Stimulated activated naive B cell treated with anti-CD40 and anti-IgM and Interleukin-4, amounts not matched to agents 10 μg/mL and 1 μg/mL and 100 μg/mL, for 72 hours (primary cell): ENCODE results near the gene FBXL19.
A peak's percentile ranks its signal among the peaks of the same experiment; 100 is the strongest.

Experiments used
- ATAC-seq, 2 donors: fragments of 150-1000 bp; cut with Tn5 transposase; replicated peaks; 2 replicates each; pipeline ENCODE4 v1.10.0; 2021; ENCODE audit warnings: moderate library complexity in 1 of 2
- DNase-seq: peaks from one replicate; pipeline ENCODE4 v3.0.0; 2021
- H3K27ac Mint-ChIP-seq: one replicate; pipeline ENCODE4 v1.8.0; 2022; ENCODE audit warnings: mild to moderate bottlenecking, mixed read lengths
- H3K27me3 Mint-ChIP-seq, 2 donors: one replicate each; pipeline ENCODE4 v1.8.0; 2022; ENCODE audit warnings: mixed read lengths in 2 of 2
- H3K36me3 Mint-ChIP-seq, 2 donors: one replicate each; pipeline ENCODE4 v1.8.0; 2022; ENCODE audit warnings: mixed read lengths in 2 of 2, mild to moderate bottlenecking in 1 of 2
- H3K4me1 Mint-ChIP-seq, 2 donors: one replicate each; pipeline ENCODE4 v1.8.0; 2022; ENCODE audit warnings: mixed read lengths in 2 of 2, mild to moderate bottlenecking in 1 of 2
- H3K4me3 Mint-ChIP-seq, 2 donors: one replicate each; pipeline ENCODE4 v1.8.0; 2022; ENCODE audit warnings: mild to moderate bottlenecking in 2 of 2, mixed read lengths in 2 of 2, moderate library complexity in 1 of 2
- H3K9me3 Mint-ChIP-seq, 2 donors: one replicate each; pipeline ENCODE4 v1.8.0; 2022; ENCODE audit warnings: mixed read lengths in 2 of 2, mild to moderate bottlenecking in 1 of 2

FBXL19 gene

DNA sequence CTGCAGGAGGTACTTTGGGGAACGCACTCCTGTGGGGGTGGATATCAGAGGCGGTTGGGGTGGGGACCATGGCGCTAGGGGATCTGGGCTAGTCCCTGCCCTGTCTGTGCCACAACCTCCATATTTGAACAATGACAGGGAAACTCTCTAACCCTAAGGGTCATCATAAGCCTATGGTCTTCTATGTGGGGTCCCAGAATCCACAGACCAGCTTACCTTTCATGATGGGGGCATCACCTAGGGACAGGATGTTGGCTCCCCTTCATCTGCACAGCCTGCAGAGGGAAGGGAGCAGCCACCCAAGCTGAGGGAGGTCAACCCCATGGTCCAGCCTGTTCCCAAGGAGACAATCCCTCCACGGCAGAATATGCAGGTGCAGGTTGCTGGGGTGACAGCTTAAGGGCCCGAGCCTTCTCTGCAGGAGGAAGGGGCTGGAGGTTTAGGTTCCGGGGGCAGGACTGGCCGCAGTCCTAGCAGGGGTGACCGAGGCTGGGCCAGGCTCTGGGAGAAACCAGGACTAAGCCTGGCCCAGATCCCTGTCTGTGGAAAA is 27.2 kb downstream of the FBXL19 start:
- Mint-ChIP-seq H3K27ac (peak overlapping the region; percentile 88), H3K4me1 (peaks cover 24 to 42% of the 10 kb centered on the region in 2 donors), H3K9me3 (no peaks in the 10 kb centered on the region), H3K27me3 (no peaks in the 10 kb centered on the region), H3K4me3 (peak overlapping the region; percentile 94 to 96), H3K36me3 (peaks cover 21 to 24% of the 10 kb centered on the region in 2 donors)
- no peak for DNase-seq
- ATAC-seq, result no peak

DNA sequence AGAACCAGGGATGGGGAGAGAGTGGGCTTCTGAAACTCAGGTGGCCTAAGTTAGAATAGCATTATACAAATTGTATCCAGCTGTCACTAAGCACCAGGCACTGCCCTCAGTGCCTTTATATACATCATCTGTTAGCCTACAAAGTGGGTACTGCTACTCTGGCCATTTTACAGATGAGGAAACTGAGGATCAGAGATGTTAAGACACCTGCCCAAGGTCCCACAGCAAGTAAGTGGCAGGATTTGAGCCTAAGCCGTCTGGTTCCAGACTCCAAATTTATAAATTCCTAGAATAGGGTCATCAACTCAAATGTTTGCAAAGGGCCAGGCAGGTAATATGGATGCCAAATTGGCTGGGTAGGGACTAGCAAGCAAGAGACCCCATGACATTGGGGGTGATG is 27.8 kb downstream of the FBXL19 start:
- peak overlapping the region; percentile 25 for H3K27ac Mint-ChIP-seq

DNA sequence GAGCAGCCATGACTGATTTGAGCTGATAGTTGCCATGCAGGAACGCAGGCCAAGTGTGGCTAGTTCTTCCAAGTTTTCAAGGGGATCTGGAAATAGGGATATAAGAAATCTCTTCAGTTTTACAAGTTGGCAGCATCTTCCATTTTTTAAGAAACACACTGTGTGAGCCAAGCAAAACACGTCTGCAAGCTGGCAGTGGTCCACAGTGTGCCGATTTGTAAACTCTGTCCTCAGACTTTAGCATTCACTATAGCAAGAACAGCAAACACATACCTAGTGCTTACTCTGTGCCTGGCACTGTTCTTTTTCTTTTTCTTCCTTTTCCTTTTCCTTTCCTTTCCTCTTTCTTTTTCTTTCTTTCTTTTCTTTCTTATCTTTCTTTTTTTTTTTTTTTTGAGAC is 28.4 kb downstream of the FBXL19 start:
- ATAC-seq (no peak), DNase-seq (no peak)

More for the DNA sequence above, 27.8 kb downstream of the FBXL19 start:
- Mint-ChIP-seq H3K27me3 (no peaks in the 10 kb centered on the region), H3K4me3 (peak overlapping the region in 1 of 2 donors; percentile 8), H3K36me3 (peaks cover 18 to 23% of the 10 kb centered on the region in 2 donors), H3K9me3 (no peaks in the 10 kb centered on the region), H3K4me1 (peaks cover 25 to 42% of the 10 kb centered on the region in 2 donors)
- ATAC-seq, result no peak
- DNase-seq, result no peak

DNA sequence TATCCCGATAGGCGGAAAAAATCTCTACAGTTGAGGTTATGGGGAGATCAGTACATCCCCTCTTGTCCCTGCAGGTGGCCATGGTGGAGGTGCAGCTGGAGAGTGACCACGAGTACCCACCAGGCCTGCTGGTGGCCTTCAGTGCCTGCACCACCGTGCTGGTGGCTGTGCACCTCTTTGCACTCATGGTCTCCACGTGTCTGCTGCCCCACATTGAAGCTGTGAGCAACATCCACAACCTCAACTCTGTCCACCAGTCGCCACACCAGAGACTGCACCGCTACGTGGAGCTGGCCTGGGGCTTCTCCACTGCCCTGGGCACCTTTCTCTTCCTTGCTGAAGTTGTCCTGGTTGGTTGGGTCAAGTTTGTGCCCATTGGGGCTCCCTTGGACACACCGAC is 29.7 kb downstream of the FBXL19 start:
- Mint-ChIP-seq H3K27ac (no peak overlapping the region), H3K4me3 (no peak overlapping the region), H3K9me3 (no peaks in the 10 kb centered on the region), H3K27me3 (no peaks in the 10 kb centered on the region), H3K4me1 (peaks cover 24 to 42% of the 10 kb centered on the region in 2 donors), H3K36me3 (peaks cover 10 to 17% of the 10 kb centered on the region in 2 donors)
- no peak for ATAC-seq
- no peak for DNase-seq

More for the DNA sequence above, 28.4 kb downstream of the FBXL19 start:
- Mint-ChIP-seq H3K4me3 (no peak overlapping the region), H3K27ac (no peak overlapping the region), H3K9me3 (no peaks in the 10 kb centered on the region), H3K4me1 (peaks cover 26 to 42% of the 10 kb centered on the region in 2 donors), H3K27me3 (no peaks in the 10 kb centered on the region), H3K36me3 (peaks cover 16 to 22% of the 10 kb centered on the region in 2 donors)

DNA sequence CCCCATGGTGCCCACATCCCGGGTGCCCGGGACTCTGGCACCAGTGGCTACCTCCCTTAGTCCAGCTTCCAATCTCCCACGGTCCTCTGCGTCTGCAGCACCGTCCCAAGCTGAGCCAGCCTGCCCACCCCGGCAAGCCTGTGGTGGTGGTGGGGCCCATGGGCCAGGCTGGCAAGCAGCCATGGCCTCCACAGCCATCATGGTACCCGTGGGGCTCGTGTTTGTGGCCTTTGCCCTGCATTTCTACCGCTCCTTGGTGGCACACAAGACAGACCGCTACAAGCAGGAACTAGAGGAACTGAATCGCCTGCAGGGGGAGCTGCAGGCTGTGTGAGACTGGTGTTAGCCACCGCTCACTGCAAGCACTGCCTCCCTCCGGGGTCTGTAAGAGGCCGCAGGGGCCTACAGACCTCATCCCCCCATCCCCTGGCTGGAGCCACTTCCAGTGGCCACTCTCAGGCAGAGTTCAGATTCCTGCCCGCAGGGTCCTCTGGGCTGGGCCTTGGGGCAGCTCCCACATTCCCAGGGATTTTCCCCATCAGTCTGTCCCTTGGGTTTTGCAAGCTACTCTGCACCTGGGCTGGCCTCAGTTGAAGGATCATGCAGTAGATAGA is 30.2 kb downstream of the FBXL19 start:
- Mint-ChIP-seq H3K4me1 (peaks cover 28 to 46% of the 10 kb centered on the region in 2 donors), H3K27me3 (no peaks in the 10 kb centered on the region), H3K27ac (peak overlapping the region; percentile 65), H3K9me3 (no peaks in the 10 kb centered on the region), H3K4me3 (peak overlapping the region in 1 of 2 donors; percentile 35), H3K36me3 (peaks cover 14 to 17% of the 10 kb centered on the region in 2 donors)
- ATAC-seq (no peak), DNase-seq (no peak)

DNA sequence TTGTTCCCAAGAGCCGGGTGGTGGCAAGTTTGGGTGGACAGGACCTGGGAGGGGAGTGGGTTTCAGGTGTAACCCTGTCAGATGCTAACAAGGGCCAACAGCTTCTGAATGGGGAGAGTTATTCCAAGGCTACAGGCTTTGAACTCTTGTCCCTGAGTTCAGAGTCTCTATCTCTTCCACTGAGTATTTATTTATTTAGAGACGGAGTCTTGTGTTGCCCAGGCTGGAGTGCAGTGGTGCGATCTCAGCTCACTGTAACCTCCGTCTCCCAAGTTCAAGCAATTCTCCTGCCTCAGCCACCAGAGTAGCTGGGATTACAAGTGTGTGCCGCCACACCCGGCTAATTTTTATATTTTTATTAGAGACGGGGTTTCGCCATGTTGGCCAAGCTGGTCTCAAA is 31.6 kb downstream of the FBXL19 start:
- no peak for ATAC-seq
- Mint-ChIP-seq H3K4me3 (no peak overlapping the region), H3K27me3 (no peaks in the 10 kb centered on the region), H3K36me3 (peaks cover 19 to 21% of the 10 kb centered on the region in 2 donors), H3K27ac (no peak overlapping the region), H3K9me3 (no peaks in the 10 kb centered on the region), H3K4me1 (peaks cover 34 to 48% of the 10 kb centered on the region in 2 donors)
- no peak for DNase-seq

DNA sequence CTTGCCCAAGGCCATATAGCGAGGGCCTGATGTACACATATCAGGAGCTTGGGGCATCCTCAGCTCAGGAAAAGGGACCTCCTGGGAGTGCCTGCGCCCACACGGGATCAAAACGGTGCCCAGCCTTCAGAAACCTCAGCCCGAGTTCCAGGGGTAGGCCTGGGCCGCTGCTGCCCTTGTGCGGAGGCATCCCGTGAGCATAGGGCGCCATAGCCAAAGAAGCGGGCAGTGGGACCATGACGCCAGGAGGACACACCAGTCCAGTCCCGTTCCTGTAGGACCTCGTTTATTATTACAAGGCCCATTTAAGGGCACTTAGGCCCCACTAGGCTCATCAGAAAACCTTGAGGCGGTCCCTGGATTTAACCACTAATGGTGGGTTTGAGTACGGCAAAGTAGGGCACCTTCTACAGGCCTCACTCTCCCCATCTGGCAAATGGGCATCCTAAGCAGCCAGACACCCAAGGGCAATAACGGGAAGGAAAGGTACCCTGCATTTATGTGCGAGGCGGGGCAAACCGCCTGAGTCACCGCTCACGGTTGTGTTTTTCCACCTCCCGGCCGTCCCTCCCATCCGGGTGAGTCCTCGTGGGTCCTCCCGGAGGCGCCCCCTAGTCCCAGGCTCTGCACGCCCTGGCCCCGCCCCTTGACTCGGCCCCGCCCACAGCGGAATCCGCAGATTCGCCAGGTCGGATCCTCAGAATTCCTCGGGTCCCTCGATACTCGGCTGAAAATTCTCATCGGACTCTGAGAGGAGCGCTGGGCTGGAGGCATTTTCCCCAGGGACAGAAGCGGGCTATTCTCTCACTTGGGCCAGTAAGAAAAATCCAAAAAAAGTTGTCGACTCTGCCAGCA is 33.5 kb downstream of the FBXL19 start:
- ATAC-seq, result peak; percentile 75 to 76
- no peaks in the 10 kb centered on the region for H3K9me3 Mint-ChIP-seq
- peak overlapping the region; percentile 90 to 96 for H3K4me3 Mint-ChIP-seq
- H3K27ac Mint-ChIP-seq, result peak overlapping the region; percentile 99
- H3K36me3 Mint-ChIP-seq, result peaks cover 27 to 35% of the 10 kb centered on the region in 2 donors
- DNase-seq, result peak; percentile 80
- H3K4me1 Mint-ChIP-seq, result peaks cover 32 to 40% of the 10 kb centered on the region in 2 donors
- no peaks in the 10 kb centered on the region for H3K27me3 Mint-ChIP-seq

DNA sequence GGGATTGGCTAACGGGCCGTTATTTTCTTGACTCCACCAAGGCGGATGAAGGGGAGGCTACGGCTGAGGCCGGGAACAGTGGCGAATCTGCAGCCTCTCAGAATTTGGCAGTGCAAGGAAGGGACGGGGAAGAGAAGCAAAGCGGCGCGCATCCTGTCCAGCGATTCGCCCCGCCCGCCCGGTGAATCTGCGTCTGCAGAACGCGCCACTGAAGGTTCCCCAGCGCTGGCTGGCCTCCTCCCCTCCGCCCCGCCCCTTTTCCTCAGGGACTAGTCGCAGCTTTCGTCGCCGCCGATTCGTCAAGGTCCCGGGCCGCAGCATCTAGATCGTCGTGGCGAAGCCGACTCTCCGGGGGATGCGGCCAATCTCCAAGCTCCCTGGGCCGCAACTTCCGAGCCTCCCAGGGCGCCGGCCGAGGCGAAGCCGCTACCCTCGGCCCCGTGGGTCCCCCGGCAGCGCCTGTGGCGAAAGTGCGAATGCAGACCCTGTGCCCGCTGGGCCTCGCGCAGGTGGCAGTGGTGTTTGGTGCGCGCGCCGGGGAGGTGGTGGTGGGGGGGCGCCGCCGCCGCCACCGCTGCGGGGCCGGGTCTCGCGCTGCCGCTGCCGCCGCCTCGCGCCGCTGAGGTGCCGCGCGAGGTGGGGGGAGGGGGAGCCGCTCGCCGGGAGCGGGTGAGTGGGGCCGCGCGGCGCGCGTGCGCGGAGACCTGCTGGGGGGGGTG is 34.2 kb downstream of the FBXL19 start, which contains the start of gene SETD1A:
Gene SETD1A, plus strand, starts transcription at position 299 of the 719 bp plus-strand sequence. CDS start 978 bp downstream, outside the sequence.
- Mint-ChIP-seq H3K27me3 (no peaks in the 10 kb centered on the region), H3K27ac (peak within 1 kb of the TSS; percentile 99), H3K9me3 (no peaks in the 10 kb centered on the region), H3K36me3 (peaks cover 32 to 39% of the 10 kb centered on the region in 2 donors), H3K4me1 (peaks cover 32 to 40% of the 10 kb centered on the region in 2 donors), H3K4me3 (peak within 1 kb of the TSS; percentile 93 to 96)
- DNase-seq (peak; percentile 93), ATAC-seq (peak; percentile 88 to 91)

DNA sequence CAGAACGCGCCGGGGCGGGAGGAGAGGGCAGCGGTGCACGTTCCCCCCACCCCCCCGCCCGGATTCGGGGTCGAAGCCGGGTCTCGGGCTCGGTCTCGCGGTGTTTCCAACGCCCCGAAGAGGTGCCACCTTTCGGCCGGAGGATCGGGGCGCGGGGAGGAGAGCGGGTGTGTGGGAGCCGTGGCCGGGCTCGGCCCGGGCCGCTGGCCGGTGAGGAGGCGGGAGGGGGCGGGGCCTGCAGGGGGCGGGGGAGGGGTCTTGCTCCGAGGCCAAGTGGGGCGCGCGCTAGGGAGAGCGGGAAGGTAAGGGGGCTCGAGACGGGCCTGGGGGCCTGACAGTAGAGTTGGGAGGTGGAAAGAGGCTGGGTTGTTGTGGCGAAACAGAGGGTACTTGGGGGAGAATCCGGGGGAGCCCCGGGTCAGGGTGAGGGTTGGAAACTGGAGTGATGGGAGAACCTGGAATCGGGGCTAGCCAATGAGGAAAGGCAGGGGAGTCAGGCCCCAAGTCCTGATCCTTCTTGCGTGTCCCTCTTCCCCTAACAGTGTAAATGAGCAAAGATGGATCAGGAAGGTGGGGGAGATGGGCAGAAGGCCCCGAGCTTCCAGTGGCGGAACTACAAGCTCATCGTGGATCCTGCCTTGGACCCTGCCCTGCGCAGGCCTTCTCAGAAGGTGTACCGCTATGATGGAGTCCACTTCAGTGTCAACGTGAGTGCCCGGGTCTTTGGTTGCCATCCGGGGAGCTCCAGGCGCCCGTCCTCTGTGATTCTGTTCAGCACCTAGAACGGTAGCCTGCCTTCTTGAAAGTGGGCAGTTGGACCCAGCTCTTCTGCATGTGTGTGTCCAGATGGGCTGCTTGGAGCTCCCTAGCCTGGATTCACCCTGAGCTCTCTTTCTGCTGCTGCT is 35.1 kb downstream of the FBXL19 start:
- no peaks in the 10 kb centered on the region for H3K27me3 Mint-ChIP-seq
- peak overlapping the region; percentile 88 to 93 for H3K4me3 Mint-ChIP-seq
- peaks cover 32 to 39% of the 10 kb centered on the region in 2 donors for H3K4me1 Mint-ChIP-seq
- H3K36me3 Mint-ChIP-seq, result peaks cover 37 to 42% of the 10 kb centered on the region in 2 donors
- peak; percentile 33 to 38 for ATAC-seq
- peak overlapping the region; percentile 96 for H3K27ac Mint-ChIP-seq
- DNase-seq, result peak; percentile 50
- no peaks in the 10 kb centered on the region for H3K9me3 Mint-ChIP-seq

DNA sequence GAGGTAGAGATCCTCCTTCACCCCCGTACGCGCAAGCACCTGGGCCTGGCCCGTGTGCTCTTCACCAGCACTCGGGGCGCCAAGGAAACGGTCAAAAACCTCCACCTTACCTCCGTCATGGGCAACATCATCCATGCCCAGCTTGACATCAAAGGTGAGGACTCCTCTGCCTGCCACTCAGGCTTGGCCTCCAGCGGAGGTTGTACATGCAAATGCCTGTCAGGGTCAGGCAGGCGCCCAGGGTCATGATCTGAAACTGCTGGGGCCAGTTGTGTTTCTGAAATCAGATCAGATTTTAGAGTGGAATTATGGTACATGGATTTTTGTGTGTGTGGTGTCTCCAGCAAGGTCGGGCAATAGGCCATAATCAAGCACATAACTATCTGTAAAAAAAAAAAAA is 38.0 kb downstream of the FBXL19 start:
- peaks cover 30 to 37% of the 10 kb centered on the region in 2 donors for H3K4me1 Mint-ChIP-seq
- no peak overlapping the region for H3K4me3 Mint-ChIP-seq
- no peaks in the 10 kb centered on the region for H3K9me3 Mint-ChIP-seq
- H3K36me3 Mint-ChIP-seq, result peaks cover 55 to 57% of the 10 kb centered on the region in 2 donors
- DNase-seq (no peak), ATAC-seq (no peak)
- H3K27ac Mint-ChIP-seq, result no peak overlapping the region
- no peaks in the 10 kb centered on the region for H3K27me3 Mint-ChIP-seq

DNA sequence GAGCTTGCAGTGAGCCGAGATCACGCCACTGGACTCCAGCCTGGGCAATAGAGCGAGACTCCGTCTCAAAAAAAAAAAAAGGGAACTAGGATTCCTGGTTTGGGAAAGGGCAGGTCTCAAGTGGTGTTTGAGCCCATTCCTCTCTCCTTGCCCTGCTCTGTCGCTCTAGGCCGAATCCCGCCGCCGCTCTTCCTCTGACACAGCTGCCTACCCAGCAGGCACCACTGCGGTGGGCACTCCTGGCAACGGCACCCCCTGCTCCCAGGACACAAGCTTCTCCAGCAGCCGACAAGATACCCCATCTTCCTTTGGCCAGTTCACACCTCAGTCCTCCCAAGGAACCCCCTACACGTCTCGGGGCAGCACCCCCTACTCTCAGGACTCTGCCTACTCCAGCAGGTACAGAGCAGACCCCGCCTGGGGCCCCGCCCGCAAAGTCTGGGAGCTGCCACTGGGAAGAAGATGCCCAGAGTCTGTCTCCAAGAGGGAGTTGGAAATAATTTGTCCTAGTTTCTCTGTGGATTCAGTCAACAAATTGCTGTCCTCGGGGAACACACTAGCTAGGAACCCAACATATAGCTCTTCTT is 40.6 kb downstream of the FBXL19 start:
- Mint-ChIP-seq H3K4me1 (peaks cover 22 to 28% of the 10 kb centered on the region in 2 donors), H3K36me3 (peaks cover 70 to 72% of the 10 kb centered on the region in 2 donors), H3K27ac (peak overlapping the region; percentile 51), H3K4me3 (no peak overlapping the region), H3K9me3 (no peaks in the 10 kb centered on the region), H3K27me3 (no peaks in the 10 kb centered on the region)
- DNase-seq (no peak), ATAC-seq (no peak)

DNA sequence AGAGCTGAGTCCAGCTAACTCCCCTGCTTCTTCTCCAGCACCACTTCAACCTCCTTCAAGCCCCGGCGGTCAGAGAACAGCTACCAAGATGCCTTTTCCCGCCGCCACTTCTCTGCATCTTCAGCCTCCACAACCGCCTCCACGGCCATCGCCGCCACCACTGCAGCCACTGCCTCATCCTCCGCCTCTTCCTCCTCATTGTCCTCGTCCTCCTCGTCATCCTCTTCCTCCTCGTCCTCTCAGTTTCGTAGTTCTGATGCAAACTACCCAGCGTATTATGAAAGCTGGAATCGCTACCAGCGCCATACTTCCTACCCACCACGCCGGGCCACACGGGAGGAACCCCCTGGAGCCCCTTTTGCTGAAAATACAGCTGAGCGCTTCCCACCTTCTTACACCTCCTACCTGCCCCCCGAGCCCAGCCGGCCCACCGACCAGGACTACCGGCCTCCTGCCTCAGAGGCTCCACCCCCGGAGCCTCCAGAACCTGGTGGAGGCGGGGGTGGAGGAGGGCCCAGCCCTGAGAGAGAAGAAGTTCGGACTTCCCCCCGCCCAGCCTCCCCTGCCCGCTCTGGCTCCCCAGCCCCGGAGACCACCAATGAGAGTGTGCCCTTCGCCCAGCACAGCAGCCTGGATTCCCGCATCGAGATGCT is 41.3 kb downstream of the FBXL19 start:
- H3K27ac Mint-ChIP-seq, result peak overlapping the region; percentile 51
- H3K27me3 Mint-ChIP-seq, result no peaks in the 10 kb centered on the region
- peaks cover 74% of the 10 kb centered on the region in 2 donors for H3K36me3 Mint-ChIP-seq
- no peak for ATAC-seq
- DNase-seq, result no peak
- H3K9me3 Mint-ChIP-seq, result no peaks in the 10 kb centered on the region
- peaks cover 16 to 21% of the 10 kb centered on the region in 2 donors for H3K4me1 Mint-ChIP-seq
- H3K4me3 Mint-ChIP-seq, result no peak overlapping the region
